Endodermal cell (in vitro differentiated cells): ENCODE results near the gene C15orf61. TPM values are rescaled to one million over a fixed set of nuclear protein-coding genes. Genes with fewer than 3 reads are reported as not detected.

ENCODE experiments used
- DNase-seq: peaks from one replicate; pipeline ENCODE4 v3.0.0-alpha.2; 2017
- H3K27ac ChIP-seq: 2 replicates; pipeline ENCODE4 v1.5.1; 2013; ENCODE audit warnings: mild to moderate bottlenecking, low read depth, low read length, moderate library complexity
- H3K27me3 ChIP-seq: 2 replicates; pipeline ENCODE4 v1.6.1; 2013; ENCODE audit warnings: mild to moderate bottlenecking, low read length, moderate library complexity; ENCODE audit not compliant: insufficient read depth, control insufficient read depth, poor library complexity, severe bottlenecking
- H3K36me3 ChIP-seq: 2 replicates; pipeline ENCODE4 v1.7.0; 2013; ENCODE audit warnings: mild to moderate bottlenecking, low read length, moderate library complexity; ENCODE audit not compliant: control insufficient read depth, insufficient read depth
- H3K4me1 ChIP-seq: one replicate; pipeline ENCODE4 v1.7.0; 2013; ENCODE audit warnings: low read length; ENCODE audit not compliant: control insufficient read depth, insufficient read depth
- H3K4me3 ChIP-seq: 2 replicates; pipeline ENCODE4 v1.5.1; 2013; ENCODE audit warnings: mild to moderate bottlenecking, low read length, moderate library complexity
- H3K9ac ChIP-seq: 2 replicates; pipeline ENCODE4 v1.6.1; 2013; ENCODE audit warnings: mild to moderate bottlenecking, low read length, moderate library complexity; ENCODE audit not compliant: poor library complexity, severe bottlenecking; ENCODE audit errors: extremely low read depth
- H3K9me3 ChIP-seq: 2 replicates; pipeline ENCODE4 v1.6.1; 2013; ENCODE audit warnings: mild to moderate bottlenecking, low read length, moderate library complexity; ENCODE audit not compliant: control insufficient read depth
- H3K27ac Mint-ChIP-seq: 2 replicates; pipeline ENCODE4 v1.8.0; 2020; ENCODE audit warnings: mixed read lengths
- H3K27me3 Mint-ChIP-seq: 2 replicates; pipeline ENCODE4 v1.8.0; 2021; ENCODE audit warnings: mild to moderate bottlenecking, mixed read lengths; ENCODE audit not compliant: insufficient read depth
- H3K36me3 Mint-ChIP-seq: 2 replicates; pipeline ENCODE4 v1.8.0; 2020; ENCODE audit warnings: low read depth, mixed read lengths
- H3K4me1 Mint-ChIP-seq: 2 replicates; pipeline ENCODE4 v1.8.0; 2020; ENCODE audit warnings: mixed read lengths
- H3K4me3 Mint-ChIP-seq: 2 replicates; pipeline ENCODE4 v1.8.0; 2020; ENCODE audit warnings: mild to moderate bottlenecking, moderate library complexity, mixed read lengths
- H3K9me3 Mint-ChIP-seq: 2 replicates; pipeline ENCODE4 v1.8.0; 2020; ENCODE audit warnings: mild to moderate bottlenecking, mixed read lengths
- CTCF ChIP-seq: fragments of 200-600 bp; sonication (generic); conservative IDR thresholded peaks from 2 replicates; pipeline ENCODE4 v1.5.0; 2021; ENCODE audit warnings: antibody characterized with exemption, mild to moderate bottlenecking
- WGBS, 2 experiments: methylation state at CpG; one replicate each; pipeline versions ENCODE4 v1.1.5 to v1.1.7; 2013; ENCODE audit warnings: missing lambda C conversion rate in 2 of 2, mixed read lengths in 1 of 2; ENCODE audit not compliant: insufficient coverage in 1 of 2, insufficient read length in 1 of 2; 5-methylcytosine and 5-hydroxymethylcytosine counted together
- total RNA-seq, 2 donors: library from RNA; stranded (reverse); fragmentation: NEBNext Ultra II Directional in 1 of 2; extraction: Animal tissue kit (Norgen Biotek cat#: 25700) in 1 of 2; gene quantifications; 2 replicates in 1 of 2; 3 replicates in 1 of 2; pipeline ENCODE4 v1.2.1, GENCODE V29; 2021

Gene C15orf61
- total RNA-seq, 2 donors from 2014 or later, result 3.0 to 3.2 TPM

DNA sequence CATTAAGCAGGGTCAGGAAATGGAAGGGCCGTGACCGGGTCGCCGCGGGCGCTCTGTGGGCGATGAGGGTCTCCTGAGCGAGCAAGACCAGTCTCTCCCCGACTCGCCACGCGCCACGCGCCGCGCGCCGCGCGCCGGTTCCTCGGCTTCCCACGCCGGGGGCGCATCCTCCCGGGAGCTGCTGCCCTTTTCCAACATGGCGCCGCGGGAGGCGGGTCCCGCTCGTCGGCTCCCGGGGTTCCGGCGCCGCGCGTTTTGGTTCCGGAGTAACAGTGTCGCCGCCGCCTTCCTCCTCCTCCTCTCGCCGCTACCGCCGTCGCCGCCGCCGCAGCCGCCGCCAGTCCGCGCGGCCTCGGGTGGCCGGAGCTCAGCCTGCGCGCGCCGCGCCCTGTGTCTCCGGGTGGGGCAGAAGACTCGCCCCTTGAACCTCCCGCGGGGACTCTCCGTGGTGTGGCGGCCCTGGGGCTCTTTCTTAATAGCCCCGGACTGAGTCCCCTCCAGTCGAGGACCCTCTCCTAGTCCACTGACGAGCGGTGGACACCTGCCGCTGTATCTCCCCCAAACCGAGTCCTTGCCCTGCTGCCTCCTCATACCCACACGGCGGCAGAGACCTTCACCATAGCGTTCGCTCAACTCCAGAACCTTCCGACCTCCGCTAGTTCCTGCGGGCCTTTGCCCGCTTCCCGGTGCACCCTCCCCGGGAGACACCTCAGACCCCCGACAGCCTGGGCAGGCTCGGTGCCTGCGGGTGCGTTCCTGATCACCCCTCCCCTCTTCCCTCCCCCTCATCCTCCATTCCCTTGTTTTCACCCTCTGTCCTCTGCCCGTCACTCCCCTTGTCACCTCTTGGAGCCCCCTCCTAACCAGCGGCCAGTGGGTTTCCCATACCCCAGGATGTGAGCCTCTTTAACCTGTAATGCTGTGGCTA is 21.8 kb downstream of the C15orf61 start, which contains the start of gene MAP2K5:
Gene MAP2K5, plus strand, starts transcription at position 284 of the 928 bp plus-strand sequence. Its CDS starts 633 bp downstream, at position 917.
- no peak within 1 kb of the TSS for H3K27ac ChIP-seq
- peak within 1 kb of the TSS; percentile 61 for H3K9ac ChIP-seq
- 1% methylated on average over 43 to 91 of the region's 91 CpGs for WGBS, 2 experiments
- H3K27ac Mint-ChIP-seq, result peak within 1 kb of the TSS; percentile 91
- H3K36me3 Mint-ChIP-seq, result peaks cover 1% of the 10 kb centered on the region
- peak within 1 kb of the TSS; percentile 89 for H3K4me3 Mint-ChIP-seq
- peaks cover 4% of the 10 kb centered on the region for H3K4me1 ChIP-seq
- no peaks in the 10 kb centered on the region for H3K9me3 ChIP-seq
- no peak for TF ChIP-seq CTCF
- H3K36me3 ChIP-seq, result no peaks in the 10 kb centered on the region
- DNase-seq, result peak; percentile 90
- H3K27me3 ChIP-seq, result no peaks in the 10 kb centered on the region
- no peaks in the 10 kb centered on the region for H3K9me3 Mint-ChIP-seq
- peak within 1 kb of the TSS; percentile 98 for H3K4me3 ChIP-seq
- no peaks in the 10 kb centered on the region for H3K27me3 Mint-ChIP-seq
- H3K4me1 Mint-ChIP-seq, result peaks cover 10% of the 10 kb centered on the region

DNA sequence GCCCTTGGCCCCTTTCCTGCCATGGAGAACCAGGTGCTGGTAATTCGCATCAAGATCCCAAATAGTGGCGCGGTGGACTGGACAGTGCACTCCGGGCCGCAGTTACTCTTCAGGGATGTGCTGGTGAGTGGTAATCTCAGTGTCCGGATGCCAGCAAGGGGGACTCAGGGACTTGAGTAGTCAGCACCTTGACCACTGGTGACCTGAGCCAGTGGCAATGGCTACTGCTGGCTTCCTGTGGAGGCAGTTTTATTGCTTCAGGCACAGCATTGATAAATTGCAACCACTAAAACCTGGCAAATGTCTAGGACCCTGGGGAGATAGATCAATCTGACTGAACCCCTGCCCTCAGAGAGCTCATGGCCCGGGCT is 22.4 kb downstream of the C15orf61 start:
- no peaks in the 10 kb centered on the region for H3K27me3 Mint-ChIP-seq
- Histone ChIP-seq H3K27me3 (no peaks in the 10 kb centered on the region), H3K9ac (peak overlapping the region; percentile 61), H3K36me3 (no peaks in the 10 kb centered on the region), H3K27ac (no peak overlapping the region), H3K9me3 (no peaks in the 10 kb centered on the region), H3K4me3 (peak overlapping the region; percentile 98), H3K4me1 (peaks cover 4% of the 10 kb centered on the region)
- H3K9me3 Mint-ChIP-seq, result no peaks in the 10 kb centered on the region
- H3K4me3 Mint-ChIP-seq, result peak overlapping the region; percentile 89
- H3K36me3 Mint-ChIP-seq, result peaks cover 1% of the 10 kb centered on the region
- TF ChIP-seq CTCF, result no peak
- WGBS, 2 experiments, result 75 to 79% methylated on average over 6 to 7 of the region's 7 CpGs
- no peak overlapping the region for H3K27ac Mint-ChIP-seq
- H3K4me1 Mint-ChIP-seq, result peaks cover 17% of the 10 kb centered on the region
- no peak for DNase-seq

GRCh38 chr15:67544475-67544874 is 23.5 kb downstream of the C15orf61 start:
- peaks cover 28% of the 10 kb centered on the region for H3K4me1 Mint-ChIP-seq
- 78 to 80% methylated on average over 3 of the region's 3 CpGs for WGBS, 2 experiments
- H3K27me3 Mint-ChIP-seq, result no peaks in the 10 kb centered on the region
- no peak for DNase-seq
- H3K9me3 Mint-ChIP-seq, result no peaks in the 10 kb centered on the region
- Histone ChIP-seq H3K27ac (no peak overlapping the region), H3K36me3 (no peaks in the 10 kb centered on the region), H3K9me3 (no peaks in the 10 kb centered on the region), H3K4me1 (peaks cover 8% of the 10 kb centered on the region), H3K9ac (no peak overlapping the region), H3K27me3 (no peaks in the 10 kb centered on the region), H3K4me3 (no peak overlapping the region)
- peaks cover 1% of the 10 kb centered on the region for H3K36me3 Mint-ChIP-seq
- no peak overlapping the region for H3K27ac Mint-ChIP-seq
- no peak for TF ChIP-seq CTCF
- no peak overlapping the region for H3K4me3 Mint-ChIP-seq
